ENCODE measurements around the gene UBE3A.

The UBE3A gene

GRCh38 chr15:25362545-25362944, 76.3 kb downstream of the UBE3A start:
- H3K4me3 ChIP-seq (ENCODE audit: low read length): no peak overlapping the region
- DNase-seq (ENCODE audit: low read depth, low spot score): no peak

GRCh38 chr15:25347707-25348106, 91.1 kb downstream of the UBE3A start:
- H3K4me3 ChIP-seq (ENCODE audit: low read length): no peak overlapping the region
- DNase-seq (ENCODE audit: low read depth, low spot score): no peak

- no peak overlapping the region for H3K4me3 ChIP-seq (ENCODE audit: low read length)
- DNase-seq (ENCODE audit: low read depth, low spot score): no peak
Observed at GRCh38 chr15:25346371-25346770, 92.5 kb downstream of the UBE3A start.

GRCh38 chr15:25345943-25346342, 92.9 kb downstream of the UBE3A start:
- DNase-seq (ENCODE audit: low read depth, low spot score): no peak
- no peak overlapping the region for H3K4me3 ChIP-seq (ENCODE audit: low read length)

- no peak for DNase-seq (ENCODE audit: low read depth, low spot score)
- H3K4me3 ChIP-seq (ENCODE audit: low read length): no peak overlapping the region
Observed at GRCh38 chr15:25342629-25343028, 96.2 kb downstream of the UBE3A start.

- no peak overlapping the region for H3K4me3 ChIP-seq (ENCODE audit: low read length)
- no peak for DNase-seq (ENCODE audit: low read depth, low spot score)
Observed at GRCh38 chr15:25339431-25339830, 99.4 kb downstream of the UBE3A start.

- no peak overlapping the region for H3K4me3 ChIP-seq (ENCODE audit: low read length)
- no peak for DNase-seq (ENCODE audit: low read depth, low spot score)
Observed at GRCh38 chr15:25335279-25335678, 103.5 kb downstream of the UBE3A start.

GRCh38 chr15:25333049-25333448, 105.8 kb downstream of the UBE3A start:
- DNase-seq (ENCODE audit: low read depth, low spot score): no peak

GRCh38 chr15:25332306-25332705, 106.5 kb downstream of the UBE3A start:
- no peak for DNase-seq (ENCODE audit: low read depth, low spot score)

More at GRCh38 chr15:25333049-25333448, 105.8 kb downstream of the UBE3A start:
- no peak overlapping the region for H3K4me3 ChIP-seq (ENCODE audit: low read length)

GRCh38 chr15:25331860-25332259, 107.0 kb downstream of the UBE3A start:
- H3K4me3 ChIP-seq (ENCODE audit: low read length): no peak overlapping the region
- DNase-seq (ENCODE audit: low read depth, low spot score): no peak

More at GRCh38 chr15:25332306-25332705, 106.5 kb downstream of the UBE3A start:
- H3K4me3 ChIP-seq (ENCODE audit: low read length): no peak overlapping the region

- no peak for DNase-seq (ENCODE audit: low read depth, low spot score)
- no peak overlapping the region for H3K4me3 ChIP-seq (ENCODE audit: low read length)
Observed at GRCh38 chr15:25331404-25331803, 107.4 kb downstream of the UBE3A start.

GRCh38 chr15:25329696-25330095, 109.1 kb downstream of the UBE3A start:
- no peak for DNase-seq (ENCODE audit: low read depth, low spot score)
- no peak overlapping the region for H3K4me3 ChIP-seq (ENCODE audit: low read length)

GRCh38 chr15:25327686-25328085, 111.1 kb downstream of the UBE3A start:
- H3K4me3 ChIP-seq (ENCODE audit: low read length): no peak overlapping the region
- DNase-seq (ENCODE audit: low read depth, low spot score): no peak

- no peak overlapping the region for H3K4me3 ChIP-seq (ENCODE audit: low read length)
- no peak for DNase-seq (ENCODE audit: low read depth, low spot score)
Observed at GRCh38 chr15:25325187-25325586, 113.6 kb downstream of the UBE3A start.

GRCh38 chr15:25323420-25323819, 115.4 kb downstream of the UBE3A start:
- no peak overlapping the region for H3K4me3 ChIP-seq (ENCODE audit: low read length)

GRCh38 chr15:25287823-25288222, 151.0 kb downstream of the UBE3A start:
- no peak for DNase-seq (ENCODE audit: low read depth, low spot score)
- no peak overlapping the region for H3K4me3 ChIP-seq (ENCODE audit: low read length)

More at GRCh38 chr15:25323420-25323819, 115.4 kb downstream of the UBE3A start:
- no peak for DNase-seq (ENCODE audit: low read depth, low spot score)

All from Jurkat, Clone E6-1 (cell line).